GM12865 (cell line): ENCODE measurements around the gene MACROD1.

Source experiments
- DNase-seq: peaks from one replicate; pipeline ENCODE4 v3.0.0; 2010; ENCODE audit warnings: low read depth
- H3K4me3 ChIP-seq: 2 replicates; pipeline ENCODE4 v1.5.1; 2011; ENCODE audit warnings: mild to moderate bottlenecking, low read depth, low read length, control low read depth
- TF ChIP-seq, protein P1 (sequence below): IDR thresholded peaks from 2 replicates; pipeline ENCODE4 v1.5.1; 2011; ENCODE audit warnings: low read length, control low read depth, low read depth, inconsistent platforms; ENCODE audit not compliant: insufficient read depth; ENCODE audit errors: missing control alignments

The MACROD1 gene

DNA sequence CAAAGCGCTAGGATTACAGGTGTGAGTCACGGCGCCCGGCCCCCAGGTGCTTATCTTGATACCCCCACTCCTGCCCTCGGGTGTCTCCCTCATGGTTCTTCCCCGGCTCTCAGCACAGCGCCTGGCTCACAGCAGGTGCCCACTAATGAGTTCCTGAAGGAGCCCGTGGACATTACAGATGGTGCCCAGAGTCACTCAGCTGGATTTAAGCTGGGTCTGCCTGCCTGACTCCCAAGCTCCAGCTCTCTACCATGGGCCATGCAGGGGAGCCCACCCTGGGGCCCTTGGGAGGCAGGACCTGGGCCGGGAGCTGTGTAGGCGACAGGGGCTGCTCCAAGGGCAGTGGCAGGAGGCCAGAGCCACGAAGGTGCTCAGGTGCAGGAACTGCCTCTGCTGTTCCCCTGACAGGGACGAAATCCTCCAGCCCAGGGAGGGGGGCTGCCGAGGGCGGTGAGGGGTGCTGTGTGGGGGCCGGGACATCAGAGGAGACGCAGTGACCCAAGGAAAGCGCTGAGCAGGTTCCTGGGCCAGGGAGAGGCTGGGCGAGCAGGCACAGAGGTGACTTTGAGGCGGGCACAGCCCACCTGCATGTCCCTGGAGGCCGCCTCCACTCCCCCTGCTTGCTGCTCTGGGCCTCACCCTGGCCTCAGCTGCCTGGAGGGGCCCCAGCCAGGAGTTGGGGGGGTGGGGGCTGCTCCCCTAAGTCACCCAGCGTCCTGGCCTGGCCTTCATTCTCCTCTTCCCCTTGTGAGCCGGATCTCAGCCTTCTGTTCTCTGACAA, 144.7 kb downstream of the MACROD1 start:
- H3K4me3 ChIP-seq: no peak overlapping the region
- TF ChIP-seq, protein P1, sequence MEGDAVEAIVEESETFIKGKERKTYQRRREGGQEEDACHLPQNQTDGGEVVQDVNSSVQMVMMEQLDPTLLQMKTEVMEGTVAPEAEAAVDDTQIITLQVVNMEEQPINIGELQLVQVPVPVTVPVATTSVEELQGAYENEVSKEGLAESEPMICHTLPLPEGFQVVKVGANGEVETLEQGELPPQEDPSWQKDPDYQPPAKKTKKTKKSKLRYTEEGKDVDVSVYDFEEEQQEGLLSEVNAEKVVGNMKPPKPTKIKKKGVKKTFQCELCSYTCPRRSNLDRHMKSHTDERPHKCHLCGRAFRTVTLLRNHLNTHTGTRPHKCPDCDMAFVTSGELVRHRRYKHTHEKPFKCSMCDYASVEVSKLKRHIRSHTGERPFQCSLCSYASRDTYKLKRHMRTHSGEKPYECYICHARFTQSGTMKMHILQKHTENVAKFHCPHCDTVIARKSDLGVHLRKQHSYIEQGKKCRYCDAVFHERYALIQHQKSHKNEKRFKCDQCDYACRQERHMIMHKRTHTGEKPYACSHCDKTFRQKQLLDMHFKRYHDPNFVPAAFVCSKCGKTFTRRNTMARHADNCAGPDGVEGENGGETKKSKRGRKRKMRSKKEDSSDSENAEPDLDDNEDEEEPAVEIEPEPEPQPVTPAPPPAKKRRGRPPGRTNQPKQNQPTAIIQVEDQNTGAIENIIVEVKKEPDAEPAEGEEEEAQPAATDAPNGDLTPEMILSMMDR: no peak
- no peak for DNase-seq

DNA sequence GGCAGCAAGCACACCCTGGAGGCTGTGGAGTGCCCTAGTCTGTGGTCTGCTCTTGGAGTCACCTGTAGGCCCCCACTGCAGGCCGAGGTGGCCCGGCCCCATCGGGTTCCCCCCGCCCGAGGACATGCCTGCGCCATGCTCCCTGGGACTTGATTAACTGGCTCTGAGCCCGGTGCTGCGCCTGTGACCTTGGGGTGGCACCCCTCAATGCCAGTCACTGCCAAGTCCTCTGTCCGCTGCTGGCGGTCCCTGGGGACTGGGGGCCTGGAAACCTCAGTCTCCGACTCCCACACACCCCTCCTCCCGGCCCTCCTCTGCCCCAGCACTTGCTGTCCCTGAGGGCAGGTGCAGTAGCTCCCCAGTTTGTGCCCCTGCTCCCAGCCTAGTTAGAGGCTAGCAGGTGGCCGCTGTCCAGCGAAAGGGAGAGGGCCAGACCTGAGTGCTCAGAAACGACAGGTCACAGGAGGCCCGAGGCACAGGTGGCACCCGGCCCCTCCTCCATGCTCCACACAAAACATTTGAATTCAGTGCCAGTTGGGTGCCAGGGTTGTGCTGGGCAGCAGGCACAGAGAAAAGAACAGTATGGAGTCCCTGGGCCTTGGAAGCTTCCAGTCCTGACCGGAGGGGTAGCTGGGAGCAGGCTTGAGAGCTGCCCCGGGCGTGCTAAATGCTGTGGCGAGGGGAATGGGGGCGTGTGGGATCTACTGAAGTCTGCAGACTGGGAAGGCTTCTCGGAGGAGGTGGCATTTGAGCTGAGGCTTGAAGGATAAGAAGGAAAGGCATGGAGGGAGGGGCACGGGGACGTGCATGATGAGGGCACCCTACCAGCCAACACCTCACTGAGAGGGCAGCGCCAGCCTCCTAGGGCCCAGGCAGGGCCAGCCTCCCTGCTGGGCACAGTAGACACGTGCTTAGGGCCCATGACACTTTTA, 146.5 kb downstream of the MACROD1 start:
- H3K4me3 ChIP-seq: no peak overlapping the region
- TF ChIP-seq, protein P1: no peak
- no peak for DNase-seq

GRCh38 chr11:64018310-64018709, 147.6 kb downstream of the MACROD1 start:
- TF ChIP-seq, protein P1: no peak
- no peak overlapping the region for H3K4me3 ChIP-seq
- no peak for DNase-seq

GRCh38 chr11:64017945-64018224, 148.0 kb downstream of the MACROD1 start:
- TF ChIP-seq, protein P1: no peak
- H3K4me3 ChIP-seq: no peak overlapping the region
- no peak for DNase-seq

DNA sequence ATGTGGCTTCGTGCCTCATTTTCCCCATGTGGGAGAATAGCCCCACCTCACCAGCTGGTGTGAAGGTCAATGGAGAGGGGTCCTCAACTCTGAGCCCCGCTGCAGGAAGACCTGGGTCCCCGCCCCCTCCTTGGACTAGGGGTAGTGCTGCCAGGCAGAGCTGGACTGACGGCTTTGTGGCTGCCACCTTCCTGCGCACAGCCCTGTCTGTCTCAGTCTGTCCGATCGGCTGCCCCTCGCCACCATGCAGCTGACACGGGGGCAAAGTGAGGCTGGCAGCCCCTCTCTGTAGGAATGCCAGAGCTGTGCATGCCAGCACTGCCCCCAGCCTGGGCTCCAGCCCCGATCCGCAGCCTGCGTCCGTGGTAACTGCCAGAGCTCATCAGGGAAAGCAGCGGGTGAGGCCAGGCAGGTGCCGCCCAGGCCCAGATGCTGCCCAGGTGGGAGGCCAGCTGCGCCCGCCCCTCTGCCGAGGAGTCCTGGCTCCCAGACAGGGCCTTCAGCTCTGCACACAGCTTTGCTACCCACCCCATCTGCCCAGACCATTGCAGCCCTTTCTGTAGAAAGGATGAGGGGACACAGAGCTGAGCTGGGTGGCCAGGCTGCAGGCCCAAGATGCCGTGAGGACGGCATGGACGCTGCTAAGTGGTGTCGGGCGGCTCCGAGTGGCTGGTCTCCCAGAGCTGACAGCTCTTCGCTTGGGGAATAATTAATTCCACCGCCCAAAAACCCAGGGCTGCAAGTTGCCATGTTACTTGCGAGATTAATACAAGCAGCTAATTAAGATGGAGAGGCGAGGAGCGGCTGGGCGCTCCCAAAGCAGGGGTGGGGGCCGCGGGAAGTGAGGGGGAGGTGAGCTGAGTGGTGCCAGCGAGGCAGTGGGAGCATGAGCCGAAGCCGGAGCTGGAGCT, 149.7 kb downstream of the MACROD1 start:
- no peak overlapping the region for H3K4me3 ChIP-seq
- TF ChIP-seq, protein P1: no peak
- no peak for DNase-seq

DNA sequence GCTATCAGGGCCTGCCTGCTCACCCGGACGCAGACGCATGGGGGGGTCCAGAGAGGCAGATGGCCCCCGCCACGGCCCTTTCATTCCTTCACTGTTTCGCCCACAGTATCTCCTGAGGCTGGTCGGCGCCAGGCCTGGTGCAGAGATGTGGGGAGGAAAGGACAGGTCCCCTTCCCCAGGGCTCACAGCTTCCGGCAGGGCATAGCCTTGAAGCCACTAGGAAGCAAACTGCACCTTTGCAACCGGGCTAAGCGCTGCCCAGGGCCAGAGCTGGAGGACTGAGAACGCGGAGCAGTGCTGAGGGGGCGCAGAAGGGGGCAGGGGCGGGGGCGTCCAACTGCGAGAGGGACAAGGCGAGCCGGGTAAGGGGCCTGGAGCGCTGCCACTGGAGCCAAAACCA, 150.4 kb downstream of the MACROD1 start:
- no peak for DNase-seq
- H3K4me3 ChIP-seq: no peak overlapping the region
- TF ChIP-seq, protein P1: no peak
